H1 (cell line): ENCODE results near the gene EVI5. TPM values are rescaled to one million over a fixed set of nuclear protein-coding genes. Genes with fewer than 3 reads are reported as not detected.

ENCODE experiments used
- ASH2L ChIP-seq: fragments of 200-600, 300-600 bp; sonication (generic); IDR thresholded peaks from one replicate; pipeline ENCODE4 v1.7.1; 2017; ENCODE audit warnings: low read length
- CBX5 ChIP-seq: fragments of 300-800, 300-1000 bp; sonication (generic); IDR thresholded peaks from 2 replicates; pipeline ENCODE4 v1.7.1; 2016; ENCODE audit warnings: antibody characterized with exemption, low read length, low read depth
- CHD1 ChIP-seq: IDR thresholded peaks from 2 replicates; pipeline ENCODE4 v1.6.1; 2012; ENCODE audit warnings: low read depth, low read length, improper control_type of control experiment
- CTBP2 ChIP-seq: IDR thresholded peaks from 2 replicates; pipeline ENCODE4 v1.7.0; 2011; ENCODE audit warnings: borderline replicate concordance, mild to moderate bottlenecking, moderate library complexity, mixed read lengths, low read length; ENCODE audit not compliant: insufficient read depth, insufficient read length
- HDAC6 ChIP-seq: IDR thresholded peaks from one replicate; pipeline ENCODE4 v1.7.1; 2012; ENCODE audit warnings: low read depth, mild to moderate bottlenecking, inconsistent platforms, low read length, moderate library complexity
- MAFK ChIP-seq: IDR thresholded peaks from 2 replicates; pipeline ENCODE4 v1.6.1; 2012; ENCODE audit warnings: low read depth, mild to moderate bottlenecking, improper control_type of control experiment, low read length
- NANOG ChIP-seq: IDR thresholded peaks from 2 replicates; pipeline ENCODE4 v1.6.1; 2011; ENCODE audit warnings: low read length, low read depth, mild to moderate bottlenecking, inconsistent platforms; ENCODE audit not compliant: insufficient read depth, poor library complexity, severe bottlenecking
- NRF1 ChIP-seq: IDR thresholded peaks from 2 replicates; pipeline ENCODE4 v1.6.1; 2011; ENCODE audit warnings: mild to moderate bottlenecking, low read depth, low read length, improper control_type of control experiment
- RBBP5 ChIP-seq: IDR thresholded peaks from 2 replicates; pipeline ENCODE4 v1.7.1; 2012; ENCODE audit warnings: low read depth, mild to moderate bottlenecking, inconsistent platforms, low read length, moderate library complexity, borderline replicate concordance
- RNF2 ChIP-seq: fragments of 200-900, 300-1000 bp; sonication (generic); IDR thresholded peaks from 2 replicates; pipeline ENCODE4 v1.7.1; 2016; ENCODE audit warnings: borderline replicate concordance, low read depth, mild to moderate bottlenecking, antibody characterized with exemption, low read length; ENCODE audit not compliant: poor library complexity, severe bottlenecking; ENCODE audit errors: missing control alignments
- RXRA ChIP-seq: IDR thresholded peaks from 2 replicates; pipeline ENCODE4 v1.6.1; 2011; ENCODE audit warnings: low read depth, mild to moderate bottlenecking, low read length, moderate library complexity; ENCODE audit not compliant: insufficient read depth
- SRF ChIP-seq: IDR thresholded peaks from 2 replicates; pipeline ENCODE4 v1.6.1; 2011; ENCODE audit warnings: mild to moderate bottlenecking, low read depth, low read length, moderate library complexity
- polyA plus RNA-seq, 7 experiments: library from polyadenylated mRNA; depleted of rRNA in 3 of 7; stranded (reverse) in 5 of 7; unstranded in 2 of 7; fragments of >200 nt in 5 of 7; fragments of 200-250 nt in 2 of 7; gene quantifications; 1 replicate in 5 of 7; 2 replicates in 1 of 7; 4 replicates in 1 of 7; pipeline versions ENCODE4 v1.2.1 to v1.2.3, GENCODE V29; 2011 to 2013; ENCODE audit warnings: missing spikeins in 2 of 7, mixed read lengths in 2 of 7
- total RNA-seq: library from RNA; stranded (reverse); fragmentation: NEBNext Ultra II Directional; extraction: Animal tissue kit (Norgen Biotek cat#: 25700); gene quantifications from 2 replicates; pipeline ENCODE4 v1.2.1, GENCODE V29; 2021
- TF ChIP-seq, protein P1 (sequence below), 3 experiments: IDR thresholded peaks; 1 replicate in 2 of 3; 2 replicates in 1 of 3; pipeline versions ENCODE4 v1.5.1 to v1.6.1; 2011; ENCODE audit warnings: low read length in 3 of 3, mild to moderate bottlenecking in 3 of 3, inconsistent platforms in 2 of 3, low read depth in 1 of 3, moderate library complexity in 1 of 3; ENCODE audit not compliant: insufficient read depth in 1 of 3; ENCODE audit errors: control extremely low read depth in 1 of 3

Gene EVI5
- total and polyA plus RNA-seq, 2 of the 8 experiments (the other 6 are each of a cell fraction or from before 2014, with no cell fraction given), result 1.7 to 13.7 TPM

DNA sequence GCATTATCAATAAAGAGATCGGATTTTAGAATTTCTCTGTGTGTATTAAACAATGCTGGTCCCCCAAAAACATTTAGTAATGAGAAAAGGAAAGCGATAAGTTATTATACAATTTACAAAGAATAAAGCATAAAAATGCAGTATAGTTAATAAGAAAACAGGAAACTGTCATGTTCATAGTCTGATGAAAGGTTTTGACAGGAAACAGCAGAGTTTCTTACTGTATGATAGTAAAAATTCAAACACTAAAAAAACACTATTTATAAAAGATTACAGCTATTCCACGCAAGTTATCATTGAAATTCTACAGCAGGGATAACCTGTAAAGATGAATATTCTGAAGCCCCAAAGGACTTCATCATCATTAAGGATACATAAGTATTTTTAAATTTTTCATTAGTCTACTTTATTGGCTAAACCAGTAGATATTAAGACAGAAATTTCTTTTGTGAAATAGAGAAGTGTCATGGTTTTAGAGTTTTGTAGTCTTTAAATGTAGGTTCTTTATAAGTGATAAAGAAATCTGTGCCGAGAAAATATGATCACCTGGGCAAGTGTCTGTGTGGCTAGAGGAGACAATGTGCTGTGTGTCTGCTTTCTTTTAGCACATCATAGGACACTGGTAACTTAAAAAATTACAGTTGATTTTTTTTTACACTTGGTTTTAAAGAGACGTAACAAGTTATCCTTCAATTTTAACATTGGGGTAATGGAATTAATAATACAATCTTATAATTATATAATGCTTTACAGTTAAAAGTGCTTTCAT, 248.5 kb downstream of the EVI5 start (continued):
- TF ChIP-seq RXRA, result no peak
- no peak for TF ChIP-seq RNF2
- no peak for TF ChIP-seq NANOG
- no peak for TF ChIP-seq CTBP2
- no peak for TF ChIP-seq HDAC6
- no peak for TF ChIP-seq RBBP5
- TF ChIP-seq NRF1, result no peak
- no peak for TF ChIP-seq CHD1
- TF ChIP-seq SRF, result no peak
- no peak for TF ChIP-seq CBX5
- TF ChIP-seq, protein P1, sequence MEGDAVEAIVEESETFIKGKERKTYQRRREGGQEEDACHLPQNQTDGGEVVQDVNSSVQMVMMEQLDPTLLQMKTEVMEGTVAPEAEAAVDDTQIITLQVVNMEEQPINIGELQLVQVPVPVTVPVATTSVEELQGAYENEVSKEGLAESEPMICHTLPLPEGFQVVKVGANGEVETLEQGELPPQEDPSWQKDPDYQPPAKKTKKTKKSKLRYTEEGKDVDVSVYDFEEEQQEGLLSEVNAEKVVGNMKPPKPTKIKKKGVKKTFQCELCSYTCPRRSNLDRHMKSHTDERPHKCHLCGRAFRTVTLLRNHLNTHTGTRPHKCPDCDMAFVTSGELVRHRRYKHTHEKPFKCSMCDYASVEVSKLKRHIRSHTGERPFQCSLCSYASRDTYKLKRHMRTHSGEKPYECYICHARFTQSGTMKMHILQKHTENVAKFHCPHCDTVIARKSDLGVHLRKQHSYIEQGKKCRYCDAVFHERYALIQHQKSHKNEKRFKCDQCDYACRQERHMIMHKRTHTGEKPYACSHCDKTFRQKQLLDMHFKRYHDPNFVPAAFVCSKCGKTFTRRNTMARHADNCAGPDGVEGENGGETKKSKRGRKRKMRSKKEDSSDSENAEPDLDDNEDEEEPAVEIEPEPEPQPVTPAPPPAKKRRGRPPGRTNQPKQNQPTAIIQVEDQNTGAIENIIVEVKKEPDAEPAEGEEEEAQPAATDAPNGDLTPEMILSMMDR (IDR thresholded peaks at IDR 0.05; ENCODE audit: control extremely low read depth in 1 of 3, insufficient read depth in 1 of 3, low read depth in 1 of 3, low read length in 3 of 3), result no peak
- TF ChIP-seq ASH2L, result no peak
- TF ChIP-seq MAFK, result no peak
